Smooth muscle cell of the brain vasculature (primary cell): ENCODE measurements around the gene ZEB1.

Experiments used
- DNase-seq: peaks from one replicate; pipeline ENCODE4 v3.0.0-alpha.2; 2012; ENCODE audit warnings: low read depth, low spot score

Gene ZEB1

GRCh38 chr10:31318854-31319601, at the start of gene ZEB1:
TSS of gene ZEB1 (plus strand) at chr10:31319216. CDS start at chr10:31319235, 19 bp downstream.
- DNase-seq = peak; percentile 62

- no peak for DNase-seq
Observed at GRCh38 chr10:31270954-31271353, 48.1 kb upstream of the ZEB1 start.

GRCh38 chr10:31272841-31273240, 46.2 kb upstream of the ZEB1 start:
- DNase-seq = no peak

GRCh38 chr10:31273789-31274188, 45.2 kb upstream of the ZEB1 start:
- no peak for DNase-seq

- DNase-seq = no peak
Observed at GRCh38 chr10:31274310-31274709, 44.7 kb upstream of the ZEB1 start.

GRCh38 chr10:31278279-31278941, 40.6 kb upstream of the ZEB1 start:
- DNase-seq = no peak

GRCh38 chr10:31280972-31281371, 38.0 kb upstream of the ZEB1 start:
- no peak for DNase-seq

- no peak for DNase-seq
Observed at GRCh38 chr10:31288001-31288400, 31.0 kb upstream of the ZEB1 start.

- no peak for DNase-seq
Observed at GRCh38 chr10:31288962-31289361, 30.1 kb upstream of the ZEB1 start.

GRCh38 chr10:31290386-31290785, 28.6 kb upstream of the ZEB1 start:
- DNase-seq = no peak

GRCh38 chr10:31291123-31291522, 27.9 kb upstream of the ZEB1 start:
- DNase-seq = no peak

GRCh38 chr10:31294558-31294957, 24.5 kb upstream of the ZEB1 start:
- DNase-seq = no peak

GRCh38 chr10:31296754-31297153, 22.3 kb upstream of the ZEB1 start:
- no peak for DNase-seq

GRCh38 chr10:31299119-31299518, 19.9 kb upstream of the ZEB1 start:
- DNase-seq = no peak

- DNase-seq = no peak
Observed at GRCh38 chr10:31303212-31303611, 15.8 kb upstream of the ZEB1 start.

GRCh38 chr10:31304291-31304970, 14.6 kb upstream of the ZEB1 start:
- DNase-seq = no peak

GRCh38 chr10:31313396-31313795, 5.6 kb upstream of the ZEB1 start:
- no peak for DNase-seq

GRCh38 chr10:31314256-31315150, 4.5 kb upstream of the ZEB1 start:
- no peak for DNase-seq

- no peak for DNase-seq
Observed at GRCh38 chr10:31315453-31315852, 3.6 kb upstream of the ZEB1 start.

- no peak for DNase-seq
Observed at GRCh38 chr10:31317171-31317570, 1.8 kb upstream of the ZEB1 start.

GRCh38 chr10:31317652-31318381, 1.2 kb upstream of the ZEB1 start:
- no peak for DNase-seq
